SW 1271 (cell line): ENCODE results near the gene PALLD.
"Not testable (repeated sequence)": the region's sequence is repeated elsewhere in the genome, so short reads cannot be mapped to it uniquely, and the experiment has no call there.

ENCODE experiments used
- DNase-seq, 2 experiments: peaks; one replicate each; lab custom pipeline; 2025; lab: John Stamatoyannopoulos, UW

The PALLD gene

DNA sequence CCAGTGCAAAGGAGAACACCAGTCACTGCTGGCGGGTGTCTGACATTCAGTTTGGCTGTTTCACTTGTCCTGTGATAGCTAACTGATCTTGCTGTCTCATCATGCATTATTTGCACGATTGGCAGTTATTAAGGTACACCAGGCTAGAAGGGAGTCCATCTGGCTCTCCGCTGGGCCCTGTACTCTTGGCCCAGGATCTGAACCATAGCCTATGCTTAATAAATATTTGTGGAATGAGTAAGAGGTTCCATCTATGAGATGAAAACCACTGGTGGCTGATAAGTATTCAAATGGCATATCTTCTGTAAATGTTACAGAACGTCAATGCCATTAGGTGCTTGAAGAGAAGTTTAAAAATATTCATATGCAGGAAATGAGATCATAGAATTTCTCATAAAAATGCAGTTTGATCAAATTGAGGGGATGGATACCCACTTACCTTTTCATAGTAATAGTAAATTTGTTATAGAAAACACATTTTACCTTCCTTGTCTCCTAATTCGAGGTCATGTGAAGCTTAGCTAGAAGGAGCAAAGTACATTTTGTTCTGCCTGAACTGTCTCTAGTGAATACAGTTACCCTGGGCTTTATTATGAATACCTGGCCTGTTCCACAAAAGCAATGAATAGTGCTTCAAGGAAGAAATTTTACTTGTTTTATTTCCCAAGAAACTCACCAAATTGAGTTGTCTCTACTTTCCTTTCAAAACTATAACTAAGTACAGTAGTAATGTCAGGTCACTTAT, 299.7 kb downstream of the PALLD start:
- no peak for DNase-seq

DNA sequence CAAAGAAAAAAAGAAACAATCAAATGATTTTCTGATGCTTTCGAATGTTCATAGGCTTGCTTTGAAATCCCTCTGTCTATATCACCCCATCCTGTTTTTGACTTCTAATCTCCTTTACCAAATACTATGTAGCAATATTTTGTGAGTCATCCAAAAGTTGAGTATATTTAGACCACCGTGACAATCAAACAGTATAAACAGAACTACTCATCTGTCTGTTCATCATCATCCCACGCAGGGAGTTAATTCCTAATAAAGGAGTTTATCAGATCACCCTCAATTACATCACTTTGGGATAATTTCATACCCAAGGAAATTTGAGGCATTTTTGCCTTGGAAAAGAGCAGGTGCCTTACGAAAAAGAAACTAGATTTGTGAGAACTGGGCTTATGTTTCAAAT, 300.3 kb downstream of the PALLD start:
- DNase-seq: no peak

DNA sequence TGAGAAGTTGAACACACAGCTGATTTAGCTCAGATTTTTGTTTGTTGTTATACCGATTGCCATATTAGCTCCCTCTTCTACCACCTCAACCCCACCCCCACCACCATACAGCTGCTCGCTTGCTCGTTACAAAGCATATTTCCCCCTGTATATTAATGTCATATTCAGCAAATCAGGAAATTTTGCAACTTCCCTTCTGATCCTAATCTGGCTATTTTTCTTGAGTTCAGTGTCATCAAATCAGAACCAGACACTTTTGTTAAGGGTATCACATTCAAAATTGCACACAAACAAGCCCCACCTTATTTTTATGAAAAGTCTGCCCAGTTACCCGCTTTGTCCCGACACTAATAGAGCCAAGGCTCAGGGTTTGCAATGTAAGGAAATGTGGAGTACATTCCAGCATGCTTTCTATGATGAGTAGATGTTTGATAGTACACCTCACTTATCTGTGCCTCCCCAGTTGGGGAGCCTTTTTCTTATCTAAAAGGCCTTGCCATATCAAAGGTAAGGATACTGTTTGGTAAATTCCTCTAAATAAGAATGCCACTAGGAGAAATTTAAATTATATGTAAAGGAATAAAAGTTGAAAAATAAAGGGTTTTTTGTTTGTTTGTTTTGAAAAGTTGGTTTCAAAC, 301.0 kb downstream of the PALLD start:
- no peak for DNase-seq

DNA sequence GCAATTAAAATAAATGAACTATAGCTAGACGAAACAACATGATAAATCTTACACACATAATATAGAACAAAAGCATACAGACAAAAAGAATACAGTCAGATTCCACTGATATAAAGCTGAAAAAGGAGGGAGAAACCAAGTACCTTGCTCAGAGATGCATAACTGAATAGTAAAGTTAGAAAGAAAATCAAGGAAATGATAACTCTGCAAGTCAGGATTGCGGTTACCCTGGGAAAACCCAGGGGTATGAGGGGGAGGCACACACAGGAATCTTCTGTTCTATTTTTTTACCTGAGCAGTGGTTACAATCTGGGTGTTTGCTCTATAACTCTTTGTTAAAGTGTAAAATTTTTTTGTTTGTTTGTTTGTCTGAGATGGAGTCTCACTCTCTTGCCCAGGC, 304.1 kb downstream of the PALLD start:
- no peak for DNase-seq

DNA sequence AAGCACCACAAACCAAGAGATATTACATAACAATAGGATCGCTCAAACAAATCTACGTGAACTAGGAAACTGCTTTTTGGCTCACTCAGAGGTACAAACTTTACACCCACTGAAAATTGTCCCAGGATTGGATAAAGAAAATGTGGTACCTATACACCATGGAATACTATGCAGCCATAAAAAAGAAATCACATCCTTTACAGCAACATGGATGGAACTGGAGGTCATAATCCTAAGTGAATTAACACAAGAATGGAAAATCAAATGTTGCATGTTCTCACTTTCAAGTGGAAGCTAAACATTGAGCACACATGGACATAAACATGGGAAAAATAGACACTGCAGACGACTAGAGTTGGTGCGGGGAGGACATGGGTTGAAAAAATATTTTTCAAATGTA, 305.4 kb downstream of the PALLD start:
- no peak for DNase-seq

DNA sequence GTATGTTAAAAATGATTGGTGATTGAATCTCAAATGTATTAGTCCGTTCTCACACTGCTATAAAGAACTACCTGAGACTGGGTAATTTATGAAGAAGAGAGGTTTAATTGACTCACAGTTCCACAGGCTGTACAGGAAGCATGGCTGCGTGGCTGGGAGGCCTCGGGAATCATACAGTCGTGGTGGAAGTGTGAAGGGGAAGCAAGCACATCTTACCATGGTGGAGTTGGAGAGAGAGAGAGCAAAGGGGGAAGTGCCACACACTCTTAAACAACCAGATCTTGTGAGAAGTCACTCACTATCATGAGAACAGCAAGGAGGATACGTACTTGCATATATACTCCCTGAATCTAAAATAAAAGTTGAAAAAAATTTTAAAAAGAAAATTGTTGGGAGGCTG, 306.2 kb downstream of the PALLD start:
- not testable (repeated sequence) for DNase-seq

DNA sequence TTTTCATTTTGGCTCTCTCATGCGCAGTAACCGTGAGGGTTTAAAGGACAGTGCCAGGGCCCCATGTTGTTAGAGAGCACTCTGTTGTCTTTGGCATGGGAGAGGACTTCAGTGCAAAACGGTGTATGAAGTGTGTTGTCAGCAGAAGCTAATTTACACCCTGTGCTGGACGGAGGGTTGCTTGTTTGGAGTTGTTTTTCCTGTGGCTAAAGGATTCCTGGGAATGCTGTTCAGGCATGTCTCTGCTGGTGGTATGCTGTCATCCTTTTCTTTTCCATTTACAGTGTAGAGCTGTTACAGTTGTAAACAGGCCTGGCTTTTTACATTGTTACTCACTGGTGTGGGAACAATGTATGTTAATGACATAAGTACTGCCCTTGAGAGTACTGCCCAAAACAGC, 306.9 kb downstream of the PALLD start:
- DNase-seq: no peak

GRCh38 chr4:168804146-168804545, 307.3 kb downstream of the PALLD start:
- DNase-seq: no peak

DNA sequence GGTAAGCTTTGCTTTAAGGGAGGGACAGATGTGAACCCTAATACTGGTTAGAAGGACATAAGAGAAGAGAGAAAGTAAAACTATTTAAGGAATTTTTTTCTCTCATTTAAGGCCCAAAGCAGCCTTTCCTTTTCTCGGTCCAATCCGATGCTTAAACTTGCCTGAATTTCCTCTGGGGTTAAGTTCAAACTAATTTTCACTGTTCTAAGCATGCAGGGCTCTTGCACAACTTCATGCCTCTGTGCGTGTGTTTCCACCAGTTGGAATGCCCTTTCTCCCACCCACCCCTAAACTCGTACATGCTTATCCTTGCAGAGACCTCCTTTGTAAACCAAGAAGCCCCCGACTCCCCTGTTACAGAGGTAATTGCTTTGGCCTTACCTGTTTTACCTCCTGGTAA, 308.5 kb downstream of the PALLD start:
- no peak for DNase-seq

DNA sequence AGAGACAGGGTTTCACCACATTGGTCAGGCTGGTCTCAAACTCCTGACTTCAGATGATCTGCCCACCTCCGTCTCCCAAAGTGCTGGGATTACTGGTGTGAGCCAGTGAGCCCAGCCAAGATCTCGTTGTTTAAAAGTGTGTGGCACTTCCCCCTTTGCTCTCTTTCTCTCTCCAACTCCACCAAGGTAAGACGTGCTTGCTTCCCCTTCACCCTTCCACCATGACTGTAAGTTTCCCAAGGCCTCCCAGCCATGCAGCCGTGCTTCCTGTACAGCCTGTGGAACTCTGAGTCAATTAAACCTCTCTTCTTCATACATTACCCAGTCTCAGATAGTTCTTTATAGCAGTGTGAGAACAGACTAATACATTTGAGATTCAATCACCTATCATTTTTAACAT, 309.4 kb downstream of the PALLD start:
- not testable (repeated sequence) for DNase-seq

DNA sequence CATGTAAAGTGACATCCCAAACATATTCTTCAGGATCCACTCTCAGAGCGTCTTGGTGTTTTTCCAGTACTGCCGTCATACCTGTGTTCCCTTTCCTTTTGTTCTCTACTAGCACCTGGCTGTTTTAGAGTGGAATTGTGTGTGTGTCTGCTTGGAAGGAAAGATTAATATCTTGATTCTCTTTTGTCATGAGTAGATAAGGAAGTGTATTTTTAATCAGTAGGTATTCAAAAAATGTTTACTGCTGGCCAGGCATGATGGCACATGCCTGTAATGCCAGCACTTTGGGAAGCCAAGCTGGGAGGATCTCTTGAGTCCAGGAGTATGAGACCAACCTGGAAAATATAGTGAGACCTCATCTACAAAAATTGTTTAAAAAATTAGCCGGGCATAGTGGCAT, 314.4 kb downstream of the PALLD start:
- DNase-seq: no peak

DNA sequence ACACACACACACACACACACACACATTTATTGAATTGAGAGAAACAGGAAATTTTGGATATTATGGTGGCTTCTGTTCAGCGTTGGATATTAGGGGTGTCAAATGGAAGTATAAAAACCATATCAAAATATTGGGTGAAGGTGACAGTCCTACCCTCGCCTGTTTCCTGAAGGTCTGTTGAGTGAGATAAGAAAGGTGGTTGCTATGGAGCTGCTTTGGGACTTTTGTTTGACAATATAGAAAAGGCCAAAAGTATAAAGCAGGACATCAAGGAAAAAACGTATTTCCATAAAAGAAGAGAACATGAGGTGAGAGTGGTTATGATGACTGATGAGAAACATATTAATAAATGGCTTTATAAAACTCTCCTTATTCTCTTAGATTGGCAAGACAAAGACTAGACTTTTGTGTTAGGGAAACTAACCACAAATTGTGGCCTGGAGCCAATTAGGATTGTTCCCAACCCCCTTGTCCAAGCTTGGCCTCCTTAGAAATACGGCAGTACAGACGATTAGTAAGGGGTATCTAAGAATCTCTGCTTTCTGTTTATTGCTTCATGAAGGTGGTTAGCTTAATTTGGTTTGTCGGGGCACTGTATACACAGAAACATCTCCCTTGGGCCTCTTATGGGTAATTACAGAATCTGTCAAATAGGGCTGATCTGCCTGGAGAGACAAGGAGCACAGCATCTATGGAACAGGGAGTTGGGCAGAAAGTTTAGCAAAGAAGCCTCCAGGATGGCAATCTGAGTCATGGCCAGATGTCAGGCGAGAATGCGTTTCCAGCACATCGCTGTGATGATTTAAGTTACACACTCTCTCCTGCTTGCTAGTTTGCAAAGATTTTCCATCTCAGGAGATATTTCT, 315.2 kb downstream of the PALLD start:
- no peak for DNase-seq

- no peak for DNase-seq
Measured at GRCh38 chr4:168812806-168813205, 316.0 kb downstream of the PALLD start.

DNA sequence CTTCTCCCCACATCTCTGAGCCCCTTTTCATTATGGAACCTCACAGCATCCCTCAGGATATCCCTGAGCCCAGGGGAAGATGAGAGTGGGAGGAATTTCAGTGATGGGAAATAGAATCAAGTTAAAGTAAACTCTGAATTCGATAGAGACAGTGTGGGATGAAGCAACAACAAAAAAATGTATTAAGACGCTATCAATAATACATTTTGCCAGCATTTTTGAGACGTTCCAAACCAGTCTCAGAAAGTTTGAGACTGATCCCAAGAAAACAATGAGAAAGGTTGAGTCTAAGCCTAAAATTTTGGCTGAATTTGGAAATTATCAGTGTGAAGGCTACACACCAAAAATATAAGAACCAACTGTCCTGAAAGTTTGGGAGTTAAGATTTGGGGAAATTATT, 317.0 kb downstream of the PALLD start:
- no peak for DNase-seq

GRCh38 chr4:168815379-168816345, 318.8 kb downstream of the PALLD start:
- no peak for DNase-seq

DNA sequence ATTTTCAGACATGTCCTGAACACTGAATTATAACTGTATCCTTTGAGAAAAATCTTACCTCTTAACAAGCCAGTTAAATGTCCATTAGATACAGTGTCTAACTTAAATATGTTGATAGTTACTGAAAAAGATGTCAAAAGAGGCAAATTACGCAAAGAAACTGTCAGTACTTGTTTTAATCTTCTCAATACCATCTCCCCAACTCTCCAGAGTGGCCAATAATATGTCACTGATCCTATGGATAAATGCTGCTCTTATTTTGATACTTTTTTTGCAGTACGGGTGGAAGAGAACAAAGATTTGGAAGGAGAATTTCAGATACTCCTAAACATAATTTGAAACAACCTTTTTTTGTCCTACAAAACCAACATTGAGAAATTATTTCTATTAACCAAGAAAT, 320.5 kb downstream of the PALLD start:
- no peak for DNase-seq

DNA sequence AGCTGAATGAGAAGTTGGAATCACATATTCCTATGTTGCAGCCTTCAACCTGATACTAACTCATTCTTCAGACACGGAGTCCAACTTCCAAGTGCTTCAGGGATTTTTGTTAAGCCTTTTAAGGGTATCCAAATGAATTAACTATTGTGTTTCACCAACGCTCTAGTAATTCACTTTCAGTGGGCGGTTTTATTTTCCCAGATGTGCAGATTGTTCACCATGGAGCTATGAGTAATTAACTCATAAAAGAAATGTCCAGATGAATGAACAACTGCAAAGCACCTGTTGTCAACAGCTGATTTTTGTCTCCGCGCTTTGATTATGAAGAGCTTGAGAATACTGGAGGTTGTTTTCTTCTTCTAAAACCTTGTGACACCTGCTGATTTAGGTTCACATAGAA, 325.6 kb downstream of the PALLD start:
- no peak for DNase-seq

GRCh38 chr4:168825975-168826374, 329.1 kb downstream of the PALLD start:
- DNase-seq: no peak

DNA sequence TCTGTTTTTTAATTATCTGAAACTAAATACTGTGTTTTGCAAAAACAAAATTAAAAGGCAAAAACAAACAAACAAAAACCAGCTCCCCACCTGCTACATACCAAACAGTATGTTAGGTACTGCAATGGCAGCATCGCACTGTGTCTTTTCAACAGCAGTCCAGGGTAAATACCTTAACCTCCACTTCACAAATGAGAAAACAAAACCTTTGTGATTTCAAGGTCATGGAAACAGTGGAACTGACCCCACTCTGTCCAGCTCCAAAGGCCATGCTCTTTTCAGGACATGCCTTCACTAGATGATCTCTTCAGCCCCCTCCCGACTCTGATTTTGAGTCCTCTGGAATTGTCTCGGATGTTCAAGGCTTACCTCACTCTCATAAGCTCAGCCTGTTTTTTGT, 329.8 kb downstream of the PALLD start:
- DNase-seq: no peak

DNA sequence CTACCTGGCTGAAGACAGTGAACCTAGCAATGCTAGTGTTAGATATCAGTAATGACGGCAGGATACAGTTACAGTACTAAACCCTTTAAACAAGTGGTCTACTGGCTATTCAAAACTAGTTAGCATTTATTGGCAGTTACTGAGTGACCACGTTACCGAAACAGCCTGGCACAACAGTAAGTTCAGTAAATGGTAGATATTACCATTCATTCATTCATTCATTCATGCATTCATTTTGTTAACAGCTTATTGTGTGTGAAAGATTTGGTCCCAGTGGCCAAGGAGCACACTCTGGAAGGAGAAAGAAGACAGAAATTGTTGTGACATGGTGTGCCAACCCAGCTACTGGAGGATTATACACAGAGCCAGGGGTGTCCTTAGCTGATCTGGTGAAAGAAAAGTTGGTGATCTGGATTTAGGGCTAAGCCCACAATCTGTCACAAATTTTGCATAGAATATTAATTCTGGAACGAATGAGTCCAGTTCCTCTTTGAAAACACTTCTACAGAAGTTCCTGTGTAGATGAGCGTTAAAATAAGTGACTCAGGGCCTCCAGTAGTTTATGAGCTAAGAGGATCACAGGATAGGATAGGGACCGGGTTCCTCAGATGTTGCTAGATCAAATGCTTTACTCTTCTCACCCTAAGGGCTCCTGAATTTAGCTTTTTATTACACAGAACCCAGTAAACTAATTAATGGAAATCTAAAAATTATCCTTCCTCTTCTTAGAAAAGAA, 334.1 kb downstream of the PALLD start:
- DNase-seq: no peak

- DNase-seq: no peak
Measured at GRCh38 chr4:168831585-168831918, 334.7 kb downstream of the PALLD start.
